Measurements from ENCODE around the gene CDON.

DNA sequence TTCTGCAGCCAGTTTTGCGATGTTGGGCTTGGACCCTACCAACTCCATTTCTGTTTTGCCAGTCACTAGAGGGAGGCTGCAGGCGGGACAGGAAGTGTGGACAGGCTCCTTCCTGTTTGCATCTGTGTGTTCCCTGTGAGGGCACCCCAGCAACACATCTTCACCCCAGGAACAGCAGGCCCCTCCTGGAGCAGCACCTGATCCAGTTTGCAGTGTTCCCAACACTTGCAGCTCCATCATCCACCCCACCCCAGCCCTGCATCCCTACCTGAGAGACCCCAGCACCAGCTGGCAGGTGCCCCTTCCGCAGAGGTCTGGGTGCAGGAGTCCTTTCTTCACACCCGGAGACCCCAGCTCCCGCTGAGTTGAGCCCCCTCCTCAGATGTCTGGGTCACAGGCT lies 124.2 kb downstream of the CDON start:
- TF ChIP-seq, protein P1, sequence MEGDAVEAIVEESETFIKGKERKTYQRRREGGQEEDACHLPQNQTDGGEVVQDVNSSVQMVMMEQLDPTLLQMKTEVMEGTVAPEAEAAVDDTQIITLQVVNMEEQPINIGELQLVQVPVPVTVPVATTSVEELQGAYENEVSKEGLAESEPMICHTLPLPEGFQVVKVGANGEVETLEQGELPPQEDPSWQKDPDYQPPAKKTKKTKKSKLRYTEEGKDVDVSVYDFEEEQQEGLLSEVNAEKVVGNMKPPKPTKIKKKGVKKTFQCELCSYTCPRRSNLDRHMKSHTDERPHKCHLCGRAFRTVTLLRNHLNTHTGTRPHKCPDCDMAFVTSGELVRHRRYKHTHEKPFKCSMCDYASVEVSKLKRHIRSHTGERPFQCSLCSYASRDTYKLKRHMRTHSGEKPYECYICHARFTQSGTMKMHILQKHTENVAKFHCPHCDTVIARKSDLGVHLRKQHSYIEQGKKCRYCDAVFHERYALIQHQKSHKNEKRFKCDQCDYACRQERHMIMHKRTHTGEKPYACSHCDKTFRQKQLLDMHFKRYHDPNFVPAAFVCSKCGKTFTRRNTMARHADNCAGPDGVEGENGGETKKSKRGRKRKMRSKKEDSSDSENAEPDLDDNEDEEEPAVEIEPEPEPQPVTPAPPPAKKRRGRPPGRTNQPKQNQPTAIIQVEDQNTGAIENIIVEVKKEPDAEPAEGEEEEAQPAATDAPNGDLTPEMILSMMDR (IDR thresholded peaks at IDR 0.05; ENCODE audit: insufficient read depth, low read length), result no peak
- TF ChIP-seq POLR2AphosphoS5 (IDR thresholded peaks at IDR 0.05; ENCODE audit: low read depth) (no peak), SPI1 (IDR thresholded peaks at IDR 0.05; ENCODE audit: borderline replicate concordance, low read depth) (no peak)
- TF ChIP-seq, protein P2, sequence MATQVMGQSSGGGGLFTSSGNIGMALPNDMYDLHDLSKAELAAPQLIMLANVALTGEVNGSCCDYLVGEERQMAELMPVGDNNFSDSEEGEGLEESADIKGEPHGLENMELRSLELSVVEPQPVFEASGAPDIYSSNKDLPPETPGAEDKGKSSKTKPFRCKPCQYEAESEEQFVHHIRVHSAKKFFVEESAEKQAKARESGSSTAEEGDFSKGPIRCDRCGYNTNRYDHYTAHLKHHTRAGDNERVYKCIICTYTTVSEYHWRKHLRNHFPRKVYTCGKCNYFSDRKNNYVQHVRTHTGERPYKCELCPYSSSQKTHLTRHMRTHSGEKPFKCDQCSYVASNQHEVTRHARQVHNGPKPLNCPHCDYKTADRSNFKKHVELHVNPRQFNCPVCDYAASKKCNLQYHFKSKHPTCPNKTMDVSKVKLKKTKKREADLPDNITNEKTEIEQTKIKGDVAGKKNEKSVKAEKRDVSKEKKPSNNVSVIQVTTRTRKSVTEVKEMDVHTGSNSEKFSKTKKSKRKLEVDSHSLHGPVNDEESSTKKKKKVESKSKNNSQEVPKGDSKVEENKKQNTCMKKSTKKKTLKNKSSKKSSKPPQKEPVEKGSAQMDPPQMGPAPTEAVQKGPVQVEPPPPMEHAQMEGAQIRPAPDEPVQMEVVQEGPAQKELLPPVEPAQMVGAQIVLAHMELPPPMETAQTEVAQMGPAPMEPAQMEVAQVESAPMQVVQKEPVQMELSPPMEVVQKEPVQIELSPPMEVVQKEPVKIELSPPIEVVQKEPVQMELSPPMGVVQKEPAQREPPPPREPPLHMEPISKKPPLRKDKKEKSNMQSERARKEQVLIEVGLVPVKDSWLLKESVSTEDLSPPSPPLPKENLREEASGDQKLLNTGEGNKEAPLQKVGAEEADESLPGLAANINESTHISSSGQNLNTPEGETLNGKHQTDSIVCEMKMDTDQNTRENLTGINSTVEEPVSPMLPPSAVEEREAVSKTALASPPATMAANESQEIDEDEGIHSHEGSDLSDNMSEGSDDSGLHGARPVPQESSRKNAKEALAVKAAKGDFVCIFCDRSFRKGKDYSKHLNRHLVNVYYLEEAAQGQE (IDR thresholded peaks at IDR 0.05; ENCODE audit: insufficient replicate concordance, low read depth), result no peak

All from HL-60 (cell line).